Lower leg skin (tissue), 4 donors: Measurements from ENCODE around the gene PCSK5. TPM values are rescaled to one million over a fixed set of nuclear protein-coding genes. Genes with fewer than 3 reads are reported as not detected.

Source experiments
- DNase-seq, 2 donors: peaks; one replicate each; pipeline ENCODE4 v3.0.0-alpha.2; 2019; ENCODE audit warnings: low spot score in 2 of 2
- H3K4me3 ChIP-seq: fragments of 200-600 bp; sonication (generic); 2 replicates; pipeline ENCODE4 v1.5.1; 2017; ENCODE audit warnings: mild to moderate bottlenecking, low read depth; ENCODE audit not compliant: poor library complexity, severe bottlenecking
- POLR2A ChIP-seq, 2 donors: fragments of 450-650 bp; IDR thresholded peaks; one replicate each; pipeline ENCODE4 v1.6.1; 2016 to 2017; ENCODE audit warnings: antibody characterized with exemption in 2 of 2, mild to moderate bottlenecking in 1 of 2, moderate library complexity in 1 of 2
- WGBS, 2 donors: methylation state at CpG; one replicate each; pipeline ENCODE4 v1.1.5; 2018; 5-methylcytosine and 5-hydroxymethylcytosine counted together
- intact Hi-C: fragments of 100-400 bp; cut with DNase I; formaldehyde crosslinking; loops from one replicate; pipeline ENCODE4 v1.15.0; 2023; ENCODE audit warnings: low total_unique reads
- total RNA-seq, 4 donors: library from RNA; depleted of rRNA; stranded (reverse); fragments of >200 nt; gene quantifications; one replicate each; pipeline ENCODE4 v1.1.0, GENCODE V29; 2016
- TF ChIP-seq, protein P1 (sequence below), 3 donors: fragments of 450-650 bp; IDR thresholded peaks; one replicate each; pipeline ENCODE4 v1.5.1; 2016; ENCODE audit warnings: antibody characterized with exemption in 3 of 3, mild to moderate bottlenecking in 3 of 3, moderate library complexity in 2 of 3

The PCSK5 gene
- total RNA-seq, 4 donors from 2014 or later: 6.4 to 10.8 (median 9.7) TPM

DNA sequence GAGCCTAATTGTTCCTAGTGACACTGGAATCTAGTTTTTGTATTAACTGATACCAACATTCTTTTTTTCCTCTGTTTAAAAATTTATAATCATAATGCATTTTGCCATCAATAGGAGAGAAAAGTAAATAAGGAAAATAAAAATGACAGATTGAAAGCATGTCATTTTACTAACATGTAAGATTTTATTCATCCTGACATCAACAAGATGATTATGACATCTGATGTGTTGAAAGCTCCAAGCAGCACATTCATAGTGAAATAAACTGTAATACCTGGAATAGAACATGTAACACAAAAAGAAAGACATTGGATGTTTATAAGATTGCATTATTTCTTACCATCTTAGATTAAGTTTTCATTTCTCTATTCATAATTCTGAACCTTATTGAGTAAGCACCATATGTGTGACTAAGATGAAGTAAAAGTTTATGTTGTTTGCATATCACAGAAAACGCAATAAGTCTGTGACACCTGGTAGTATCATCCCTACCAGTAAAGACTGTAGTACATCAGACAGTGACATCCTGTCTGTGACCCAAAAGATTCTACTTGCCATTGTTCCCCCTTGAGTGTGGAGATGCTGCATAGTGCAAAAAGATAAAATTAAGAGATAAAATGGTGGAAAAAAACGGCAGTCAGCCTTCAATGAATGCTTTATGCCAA is 225.6 kb downstream of the PCSK5 start:
- intact Hi-C loops: no loop called here
- 78 to 80% methylated on average over 2 of the region's 2 CpGs for WGBS, 2 donors

DNA sequence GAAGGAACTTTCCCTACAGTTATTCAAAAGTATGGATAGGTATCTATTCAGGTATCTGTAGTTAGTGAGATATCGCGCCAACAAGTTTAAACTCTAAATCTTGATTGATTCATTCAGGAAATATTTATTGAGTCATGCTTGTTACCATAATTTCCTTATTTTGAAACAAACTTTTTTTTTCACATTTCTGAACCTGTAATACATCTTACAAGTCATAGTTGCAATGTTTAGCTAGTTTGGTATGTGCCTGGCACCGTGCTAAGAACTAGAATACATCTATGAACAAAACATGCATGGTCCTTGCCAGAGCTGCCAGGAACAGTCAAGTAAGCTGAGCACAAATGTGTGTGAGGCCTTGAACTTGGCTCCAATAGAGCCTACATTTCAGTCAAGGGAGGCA is 226.4 kb downstream of the PCSK5 start:
- intact Hi-C loops: no loop called here
- WGBS, 2 donors: 52 to 67% methylated on average over 3 of the region's 3 CpGs
- H3K4me3 ChIP-seq: no peak overlapping the region
- TF ChIP-seq POLR2A (IDR thresholded peaks at IDR 0.05): no peak
- TF ChIP-seq, protein P1, sequence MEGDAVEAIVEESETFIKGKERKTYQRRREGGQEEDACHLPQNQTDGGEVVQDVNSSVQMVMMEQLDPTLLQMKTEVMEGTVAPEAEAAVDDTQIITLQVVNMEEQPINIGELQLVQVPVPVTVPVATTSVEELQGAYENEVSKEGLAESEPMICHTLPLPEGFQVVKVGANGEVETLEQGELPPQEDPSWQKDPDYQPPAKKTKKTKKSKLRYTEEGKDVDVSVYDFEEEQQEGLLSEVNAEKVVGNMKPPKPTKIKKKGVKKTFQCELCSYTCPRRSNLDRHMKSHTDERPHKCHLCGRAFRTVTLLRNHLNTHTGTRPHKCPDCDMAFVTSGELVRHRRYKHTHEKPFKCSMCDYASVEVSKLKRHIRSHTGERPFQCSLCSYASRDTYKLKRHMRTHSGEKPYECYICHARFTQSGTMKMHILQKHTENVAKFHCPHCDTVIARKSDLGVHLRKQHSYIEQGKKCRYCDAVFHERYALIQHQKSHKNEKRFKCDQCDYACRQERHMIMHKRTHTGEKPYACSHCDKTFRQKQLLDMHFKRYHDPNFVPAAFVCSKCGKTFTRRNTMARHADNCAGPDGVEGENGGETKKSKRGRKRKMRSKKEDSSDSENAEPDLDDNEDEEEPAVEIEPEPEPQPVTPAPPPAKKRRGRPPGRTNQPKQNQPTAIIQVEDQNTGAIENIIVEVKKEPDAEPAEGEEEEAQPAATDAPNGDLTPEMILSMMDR (IDR thresholded peaks at IDR 0.05): no peak
- peak in 1 of 2 donors; percentile 44 for DNase-seq

More for the DNA sequence above, 225.6 kb downstream of the PCSK5 start:
- no peak overlapping the region for H3K4me3 ChIP-seq
- TF ChIP-seq POLR2A (IDR thresholded peaks at IDR 0.05): no peak
- TF ChIP-seq, protein P1 (IDR thresholded peaks at IDR 0.05): no peak
- DNase-seq: no peak

DNA sequence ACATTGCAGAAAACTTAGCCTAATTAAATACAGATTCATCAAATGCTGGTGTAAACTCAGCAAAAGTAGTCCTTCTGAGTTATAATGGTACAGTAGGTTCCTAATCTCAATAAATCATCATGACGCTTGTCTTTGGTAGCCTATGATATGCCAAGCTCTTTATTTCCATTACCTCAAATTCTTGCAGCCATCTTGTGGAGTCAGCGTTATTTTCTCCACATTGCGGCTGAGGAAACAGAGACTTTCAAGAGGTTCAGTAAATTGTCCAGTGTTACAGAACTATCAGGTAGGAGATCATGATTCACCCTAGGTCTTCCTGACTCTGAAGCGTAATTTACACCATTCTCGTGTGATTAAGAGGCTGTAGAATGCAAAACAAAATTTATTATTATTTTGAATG is 237.2 kb downstream of the PCSK5 start:
- WGBS, 2 donors: 91 to 92% methylated on average over 5 of the region's 5 CpGs
- TF ChIP-seq POLR2A (IDR thresholded peaks at IDR 0.05): no peak
- TF ChIP-seq, protein P1 (IDR thresholded peaks at IDR 0.05): no peak
- DNase-seq: no peak
- intact Hi-C loops: no loop called here
- no peak overlapping the region for H3K4me3 ChIP-seq

DNA sequence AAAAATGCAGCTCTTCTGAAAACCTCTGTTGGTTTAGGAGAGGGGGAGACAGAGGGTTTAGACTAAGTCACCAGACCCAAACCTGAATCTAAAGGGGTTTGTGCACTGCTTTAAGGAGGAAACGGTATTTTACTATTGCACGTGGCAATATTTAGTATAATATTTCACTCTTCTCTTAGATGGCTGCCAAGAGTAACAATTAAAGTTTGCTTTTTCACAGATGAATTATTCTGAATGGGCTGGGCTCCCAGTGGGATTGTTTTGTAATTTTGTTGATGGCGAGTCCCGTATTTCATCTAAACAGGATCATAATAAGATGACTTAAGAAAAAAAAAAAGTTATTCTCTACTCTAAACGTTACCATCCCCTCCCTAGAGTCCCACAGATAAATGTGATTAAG is 245.4 kb downstream of the PCSK5 start:
- WGBS, 2 donors: 41 to 47% methylated on average over 5 of the region's 5 CpGs
- TF ChIP-seq, protein P1 (IDR thresholded peaks at IDR 0.05): no peak
- no peak overlapping the region for H3K4me3 ChIP-seq
- intact Hi-C loops: no loop called here
- no peak for DNase-seq

DNA sequence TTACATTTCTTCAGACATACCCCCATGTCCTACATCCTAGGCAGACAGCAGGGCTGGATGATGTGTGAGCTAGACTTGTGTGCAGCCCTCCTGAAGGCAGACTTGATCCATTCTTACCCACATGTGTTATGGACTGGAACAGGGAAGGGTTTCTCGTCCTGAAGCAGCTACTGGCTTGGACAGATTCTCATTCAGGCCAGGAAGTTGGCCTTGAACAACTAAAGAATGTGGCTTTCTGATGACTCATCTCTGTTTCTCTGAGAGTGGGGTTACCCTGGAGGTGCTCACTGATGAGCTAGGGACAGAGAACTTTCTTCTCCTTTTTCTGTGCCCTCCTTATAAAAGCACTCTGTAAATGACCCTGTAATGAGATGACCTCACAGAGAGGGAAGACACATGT is 246.5 kb downstream of the PCSK5 start:
- 22 to 29% methylated on average over 1 of the region's 1 CpG for WGBS, 2 donors
- intact Hi-C loops: no loop called here
- TF ChIP-seq, protein P1 (IDR thresholded peaks at IDR 0.05): no peak
- TF ChIP-seq POLR2A (IDR thresholded peaks at IDR 0.05): no peak
- no peak overlapping the region for H3K4me3 ChIP-seq
- DNase-seq: no peak

DNA sequence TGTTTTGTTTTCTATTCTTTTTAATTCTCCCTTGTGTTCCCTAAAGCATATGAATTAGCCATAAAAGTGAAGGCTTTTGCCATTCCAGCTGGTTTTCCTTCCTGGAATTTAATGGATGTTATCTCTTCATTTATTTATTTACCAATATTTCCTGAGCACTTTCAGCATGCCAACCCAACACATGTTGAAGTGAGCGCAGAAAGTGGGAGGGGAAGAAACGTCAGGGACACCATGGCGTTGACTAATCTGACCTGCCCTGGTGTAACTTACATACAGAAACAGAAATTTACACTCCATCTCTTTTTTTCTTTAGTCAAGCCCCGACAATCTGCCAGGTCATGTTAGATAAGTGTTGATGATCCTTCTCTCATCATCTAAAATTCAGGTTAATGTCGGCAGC is 247.5 kb downstream of the PCSK5 start:
- no peak for DNase-seq
- TF ChIP-seq POLR2A (IDR thresholded peaks at IDR 0.05): no peak
- TF ChIP-seq, protein P1 (IDR thresholded peaks at IDR 0.05): no peak
- WGBS, 2 donors: 91% methylated on average over 5 of the region's 5 CpGs
- intact Hi-C loops: no loop called here
- H3K4me3 ChIP-seq: no peak overlapping the region
